HG03571 (cell line): Measurements from ENCODE around the gene WDR7.
A peak's percentile ranks its signal among the peaks of the same experiment; 100 is the strongest.
"Not testable (repeated sequence)": the region's sequence is repeated elsewhere in the genome, so short reads cannot be mapped to it uniquely, and the experiment has no call there.

ENCODE experiments used
- ATAC-seq: cut with Tn5 transposase; IDR thresholded peaks from one replicate; pipeline ENCODE4 v1.9.1; 2021; ENCODE audit not compliant: unreplicated experiment

The WDR7 gene

DNA sequence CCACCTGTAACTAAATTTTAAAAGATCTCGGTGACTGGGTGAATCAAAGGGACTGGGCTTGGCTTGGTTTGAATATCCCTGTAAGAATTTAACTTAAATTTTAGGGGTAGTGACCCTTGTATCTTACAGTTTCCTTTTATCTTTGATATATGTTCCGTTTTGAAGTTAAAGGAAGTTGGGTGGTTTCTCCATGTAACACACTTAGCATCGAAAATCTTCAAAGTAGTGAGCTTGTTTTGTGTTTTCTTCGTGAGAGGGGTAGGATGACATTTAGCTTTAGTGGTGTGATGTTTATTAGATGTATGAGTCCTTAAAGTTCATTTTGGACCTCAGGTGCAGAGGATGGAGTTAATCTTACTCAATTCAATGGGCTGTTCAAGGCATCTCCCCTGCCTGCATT lies 1.6 kb downstream of the WDR7 start:
- no peak for ATAC-seq

DNA sequence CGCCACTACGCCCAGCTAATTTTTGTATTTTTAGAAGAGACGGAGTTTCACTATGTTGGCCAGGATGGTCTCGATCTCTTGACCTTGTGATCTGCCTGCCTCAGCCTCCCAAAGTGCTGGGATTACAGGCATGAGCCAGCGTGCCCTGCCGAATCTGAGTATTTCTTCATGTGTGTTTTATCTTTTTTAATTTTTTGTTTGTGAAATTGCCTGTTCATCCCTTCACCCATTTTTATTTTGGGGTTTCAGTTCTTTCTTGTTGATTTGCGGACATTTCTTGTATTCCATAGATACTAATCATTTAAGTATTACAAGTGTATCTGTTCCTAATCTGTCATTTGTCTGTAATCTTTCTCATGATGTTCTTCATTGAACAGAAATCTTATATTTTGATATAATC lies 3.1 kb downstream of the WDR7 start:
- ATAC-seq: not testable (repeated sequence)

DNA sequence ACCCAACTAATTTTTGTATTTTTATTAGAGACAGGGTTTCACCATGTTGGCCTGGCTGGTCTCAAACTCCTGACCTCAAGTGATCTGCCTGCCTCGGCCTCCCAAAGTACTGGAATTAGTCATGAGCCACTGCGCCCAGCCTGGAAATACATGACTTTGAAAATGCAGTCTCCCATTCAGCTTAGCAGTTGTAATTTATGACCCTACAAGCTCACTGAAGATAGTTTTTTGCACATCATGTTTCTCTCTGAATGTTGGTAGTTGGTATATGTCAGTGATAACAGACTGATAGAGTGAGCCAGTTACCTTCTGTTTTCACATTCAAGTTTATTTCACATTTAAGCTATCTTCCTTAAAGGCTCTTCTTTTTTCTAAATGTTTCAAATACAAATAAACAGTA lies 7.1 kb downstream of the WDR7 start:
- ATAC-seq: no peak

DNA sequence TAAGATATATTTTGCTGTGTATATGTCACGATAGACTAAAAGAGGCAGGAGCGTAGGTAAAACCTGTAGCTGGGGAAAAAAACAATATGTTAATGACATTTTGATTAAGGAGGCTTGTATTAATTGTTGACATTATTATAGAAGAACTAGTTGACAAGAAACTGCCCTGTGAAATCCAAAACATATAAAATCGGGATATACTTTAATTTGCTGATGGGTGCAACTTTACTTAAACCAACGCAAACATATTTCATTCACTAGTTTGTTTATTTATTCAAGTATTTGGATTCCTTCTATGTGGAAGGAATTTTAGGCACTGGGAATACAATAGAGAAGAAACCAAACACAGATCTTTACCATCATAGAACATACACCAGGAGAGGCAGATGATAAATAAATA lies 8.0 kb downstream of the WDR7 start:
- no peak for ATAC-seq

DNA sequence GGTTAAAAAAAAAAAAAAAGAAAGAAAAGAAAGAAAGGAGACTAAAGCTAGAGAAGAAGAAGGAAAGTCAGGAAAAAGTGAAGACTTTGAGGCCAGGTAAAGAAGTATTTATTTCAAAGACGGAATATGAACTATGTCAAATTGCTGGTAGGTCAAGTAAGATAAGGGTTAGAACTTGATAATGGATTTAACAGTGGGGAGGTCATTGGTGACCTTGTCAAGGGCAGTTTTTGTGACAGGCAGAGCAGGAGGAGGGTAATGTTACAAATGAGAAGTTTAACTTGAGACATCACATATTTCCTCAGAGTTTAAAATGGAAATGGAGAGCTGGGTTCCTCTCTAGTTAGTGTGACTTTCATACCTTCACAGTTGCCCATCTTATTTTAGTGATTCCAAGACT lies 9.5 kb downstream of the WDR7 start:
- ATAC-seq: no peak

DNA sequence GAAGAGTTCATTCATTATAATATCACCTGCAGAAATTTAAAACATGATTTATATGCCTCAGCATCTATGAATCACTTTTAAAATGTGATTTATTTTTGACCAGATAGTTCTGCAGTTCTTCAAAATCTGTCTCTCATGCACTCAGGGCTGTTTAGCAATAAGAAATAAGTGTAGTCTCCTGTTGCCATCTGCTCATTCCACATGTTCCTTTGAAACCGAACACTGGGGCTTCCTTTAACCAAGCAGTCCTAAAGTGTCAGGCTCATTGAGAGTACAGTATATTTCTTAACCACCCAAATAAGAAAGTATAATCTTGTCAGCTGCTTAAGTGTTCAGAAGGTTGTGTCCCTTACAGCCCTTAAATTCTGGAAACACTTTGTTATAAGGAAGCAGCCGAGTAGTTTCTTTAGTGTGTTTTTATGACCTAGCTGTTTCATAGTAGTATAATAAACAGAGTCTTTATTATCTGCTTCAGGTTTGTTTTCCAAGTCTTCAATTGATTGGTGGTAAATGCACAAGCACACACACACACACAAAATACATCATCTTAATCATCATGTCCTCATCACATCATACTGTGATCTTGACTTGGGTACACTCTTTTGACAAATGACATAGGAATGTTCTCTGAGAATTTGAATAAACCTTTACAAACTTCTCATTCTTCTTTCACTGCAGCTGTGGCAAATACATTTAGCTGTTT lies 10.4 kb downstream of the WDR7 start:
- no peak for ATAC-seq

DNA sequence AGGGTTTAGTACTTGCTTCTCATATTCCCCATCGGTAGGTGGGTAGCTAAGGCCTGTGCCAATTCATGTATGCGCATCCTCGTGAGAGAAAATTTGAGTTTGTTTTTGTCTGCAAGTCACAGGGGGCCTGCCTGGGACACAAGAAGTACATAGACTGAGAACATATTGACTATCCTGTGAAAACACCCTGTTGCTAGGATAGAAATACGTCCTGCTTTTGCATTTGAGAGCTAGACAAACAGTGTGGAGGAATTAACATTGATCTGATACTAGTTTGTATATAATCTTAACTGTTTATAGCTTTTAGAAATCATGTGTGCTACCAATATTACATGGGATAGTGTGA lies 10.9 kb downstream of the WDR7 start:
- no peak for ATAC-seq

DNA sequence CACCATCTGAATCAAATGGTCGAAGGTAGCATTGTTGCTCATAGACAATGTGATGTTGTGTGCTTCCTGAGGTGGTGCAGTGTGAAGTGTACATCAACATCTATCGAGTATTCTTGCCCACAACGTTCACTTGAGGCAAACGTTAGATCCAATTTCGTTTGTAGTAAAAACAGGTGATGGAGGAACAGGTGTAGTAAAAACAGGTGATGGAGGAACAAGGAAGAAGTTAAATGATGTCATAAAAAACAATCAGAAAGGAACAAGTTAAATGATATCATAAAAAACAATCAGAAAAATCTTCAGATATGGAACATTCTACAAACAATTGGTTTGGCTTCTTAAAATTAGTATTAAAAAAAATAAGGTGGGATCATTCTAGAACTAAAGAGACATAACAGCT lies 11.3 kb downstream of the WDR7 start:
- no peak for ATAC-seq

DNA sequence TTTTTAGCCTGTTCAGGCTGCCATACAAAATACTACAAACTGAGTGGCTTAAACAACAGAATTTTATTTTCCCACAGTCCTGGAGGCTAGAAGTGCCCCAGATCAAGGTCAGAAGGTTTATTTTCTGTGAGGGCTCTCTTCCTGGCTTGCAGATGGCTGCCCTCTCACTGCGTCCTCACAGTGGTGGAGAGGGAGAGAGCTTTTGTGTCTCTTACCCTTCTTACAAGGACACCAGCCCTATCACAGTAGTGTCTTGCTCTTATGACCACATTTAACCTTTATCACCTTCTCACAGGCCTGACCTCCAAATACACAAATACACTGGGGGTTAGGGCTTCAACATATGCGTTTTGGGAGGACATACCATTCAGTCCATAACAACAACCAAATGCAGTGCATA lies 11.7 kb downstream of the WDR7 start:
- no peak for ATAC-seq

DNA sequence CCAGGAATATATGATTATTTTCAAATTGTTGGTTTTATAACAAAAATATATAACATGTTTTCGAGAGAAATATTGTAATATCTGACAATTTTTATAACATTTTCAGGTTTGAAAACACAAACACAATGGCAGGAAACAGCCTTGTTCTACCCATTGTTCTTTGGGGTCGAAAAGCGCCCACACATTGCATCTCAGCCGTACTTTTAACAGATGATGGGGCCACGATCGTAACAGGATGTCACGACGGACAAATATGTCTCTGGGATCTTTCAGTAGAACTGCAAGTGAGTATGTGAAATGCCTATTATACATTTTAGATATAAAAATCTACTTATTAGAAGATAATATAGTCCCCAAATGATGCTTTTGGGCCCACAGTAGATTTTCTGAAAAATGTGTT lies 21.2 kb downstream of the WDR7 start:
- ATAC-seq: no peak

DNA sequence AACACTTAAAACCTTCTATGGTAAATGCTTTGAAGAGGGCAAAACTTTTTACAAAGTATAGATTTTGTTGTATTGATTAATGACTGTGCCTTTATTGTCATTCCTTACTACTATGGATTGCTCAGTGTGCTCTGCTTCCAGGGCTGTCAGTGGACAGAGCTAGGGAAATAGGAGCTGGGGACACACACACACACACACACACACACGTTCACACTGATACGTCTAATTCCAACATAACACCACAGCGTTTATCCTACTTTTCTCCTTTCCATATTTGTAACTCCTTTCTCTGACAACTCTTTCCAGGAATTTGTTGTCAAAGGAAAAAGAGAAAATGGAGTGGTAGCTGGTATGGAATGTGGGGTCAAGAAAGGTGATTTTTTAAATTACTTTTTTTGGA lies 21.8 kb downstream of the WDR7 start:
- ATAC-seq: no peak

DNA sequence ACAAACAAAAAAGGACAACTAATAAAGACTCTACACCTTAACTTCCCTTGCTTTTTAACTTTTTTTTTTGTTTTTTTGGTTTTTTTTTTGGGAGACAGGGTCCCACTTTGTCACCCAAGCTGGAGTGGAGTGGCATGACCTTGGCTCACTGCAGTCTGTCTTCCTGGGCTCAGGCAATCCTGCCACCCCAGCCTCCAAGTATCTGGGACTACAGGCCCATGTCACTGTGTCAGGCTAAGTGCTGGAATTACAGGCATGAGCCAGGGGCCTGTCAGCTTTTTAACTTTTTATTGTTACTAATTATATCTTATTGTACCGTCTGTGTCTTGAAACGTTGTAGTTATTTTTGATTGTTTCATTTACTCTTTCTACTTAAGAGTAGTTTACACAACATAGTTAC lies 25.5 kb downstream of the WDR7 start:
- ATAC-seq: no peak

DNA sequence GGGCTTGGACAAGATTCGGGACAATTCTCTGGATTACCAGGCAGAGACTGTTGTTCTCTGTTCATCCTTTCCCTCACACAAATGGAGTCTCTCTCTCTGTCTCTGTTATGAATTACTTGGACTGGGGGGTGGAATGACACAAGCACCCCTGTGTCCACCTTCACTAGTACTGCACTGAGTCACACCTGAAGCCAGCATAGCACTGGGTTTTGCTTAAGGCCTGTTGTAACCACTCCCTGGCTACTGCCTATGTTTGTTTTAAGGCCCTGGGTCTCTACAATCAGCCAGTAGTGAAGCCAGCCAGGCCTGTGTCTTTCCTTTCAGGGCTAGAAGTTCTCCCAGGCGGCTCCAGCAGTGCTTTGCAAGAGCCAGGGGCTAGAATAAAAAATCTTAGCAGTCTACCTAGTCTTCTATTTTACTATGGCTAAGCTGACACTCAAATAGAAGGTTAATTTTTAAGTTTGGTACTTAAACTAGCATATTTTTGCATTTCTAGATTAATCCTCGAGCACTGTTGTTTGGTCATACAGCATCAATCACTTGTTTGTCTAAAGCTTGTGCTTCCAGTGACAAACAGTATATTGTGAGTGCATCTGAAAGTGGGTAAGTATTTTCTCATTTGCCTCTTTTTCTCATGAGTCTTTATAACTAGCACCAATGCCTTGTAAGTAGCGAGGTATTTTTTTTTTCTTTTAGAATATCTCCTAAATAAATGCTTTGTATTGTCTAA lies 27.8 kb downstream of the WDR7 start:
- ATAC-seq: no peak

DNA sequence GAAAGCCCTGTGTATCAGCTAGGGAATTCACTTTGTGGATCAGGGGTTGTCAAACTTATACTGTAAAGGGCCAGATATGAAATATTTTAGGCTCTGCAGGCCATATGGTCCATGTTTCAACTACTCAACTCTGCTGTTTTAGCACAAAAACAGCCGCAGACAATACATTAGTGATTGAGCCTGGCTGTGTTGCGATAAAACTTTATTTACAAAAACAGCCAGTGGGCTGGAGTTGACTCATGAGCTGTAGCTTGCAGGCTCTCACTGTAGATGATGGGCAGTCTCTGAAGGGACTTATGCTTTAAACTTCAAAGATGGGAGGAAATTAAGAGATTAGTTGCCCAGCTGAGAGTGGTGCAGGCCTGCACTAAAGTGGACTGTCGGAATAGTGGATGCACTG lies 33.1 kb downstream of the WDR7 start:
- ATAC-seq: no peak

DNA sequence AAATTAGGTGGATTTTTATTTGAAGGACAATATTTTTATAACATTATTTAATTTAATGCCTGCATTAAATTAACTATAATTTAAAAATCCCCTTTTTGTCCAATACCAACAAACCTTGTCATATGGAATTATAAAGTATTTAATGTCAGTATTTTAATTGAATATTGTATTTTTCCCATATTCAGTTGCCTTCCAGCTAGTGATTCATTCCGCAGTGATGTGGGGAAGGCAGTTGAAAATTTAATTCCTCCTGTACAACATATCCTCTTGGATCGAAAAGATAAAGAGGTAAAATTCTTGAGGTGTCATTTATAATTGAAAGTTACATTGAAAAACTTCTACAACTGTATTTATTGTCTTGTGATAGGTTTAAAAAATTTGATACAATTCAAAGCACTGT lies 40.4 kb downstream of the WDR7 start:
- ATAC-seq: no peak

DNA sequence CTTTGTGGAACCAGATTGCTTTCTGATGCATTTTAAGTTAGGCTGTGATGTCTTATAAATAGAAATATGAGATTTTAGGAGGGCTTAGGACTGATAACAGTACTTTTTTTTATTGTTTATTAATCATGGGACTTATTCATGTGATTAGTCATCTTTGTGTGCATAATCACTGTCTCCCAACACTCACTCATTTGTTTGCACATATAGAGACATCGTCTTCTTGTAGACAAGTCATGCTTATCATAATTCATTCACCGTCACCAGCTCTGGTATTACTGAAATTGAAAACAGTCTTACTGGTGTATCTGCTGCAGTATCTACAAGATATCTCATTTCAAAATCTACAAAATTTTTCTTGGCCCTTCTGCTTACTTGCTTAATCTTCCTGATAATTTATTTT lies 45.8 kb downstream of the WDR7 start:
- no peak for ATAC-seq

DNA sequence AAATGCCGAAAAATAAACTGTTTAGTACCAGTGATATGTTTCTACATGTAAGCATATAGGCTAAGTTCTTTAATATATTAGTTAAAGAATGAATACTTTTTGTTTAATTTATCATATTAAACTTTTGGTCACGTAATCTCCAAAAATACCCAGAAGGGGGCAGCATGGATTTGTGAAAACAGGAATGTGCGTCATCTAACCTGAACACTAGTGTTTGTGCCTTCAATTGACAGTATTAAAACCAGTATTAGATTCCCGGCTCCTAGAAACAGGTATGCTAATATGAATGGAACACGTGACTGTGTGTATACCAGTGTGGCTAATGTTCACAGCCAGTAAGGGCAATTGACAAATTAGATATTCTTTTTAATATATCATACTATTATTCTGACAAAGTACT lies 51.8 kb downstream of the WDR7 start:
- ATAC-seq: no peak

DNA sequence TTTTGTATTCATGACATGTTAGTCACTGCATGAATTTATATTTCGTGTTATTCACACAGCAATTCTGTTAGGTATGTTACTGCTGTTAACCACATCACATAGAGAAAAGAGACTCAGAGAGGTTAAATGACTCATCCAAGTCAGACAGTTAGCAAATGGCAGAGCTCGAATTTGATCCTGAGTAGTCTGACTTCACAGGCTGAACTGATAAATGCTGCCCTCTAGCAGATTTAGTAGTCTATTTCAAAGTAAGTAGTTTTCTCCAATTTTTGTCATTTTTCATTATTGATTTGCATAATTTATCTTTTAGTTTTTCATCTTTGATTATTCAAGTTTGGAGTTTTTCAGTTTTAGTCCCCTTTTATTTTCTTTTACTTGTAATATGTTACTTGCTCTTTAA lies 58.3 kb downstream of the WDR7 start:
- ATAC-seq: peak; percentile 99

DNA sequence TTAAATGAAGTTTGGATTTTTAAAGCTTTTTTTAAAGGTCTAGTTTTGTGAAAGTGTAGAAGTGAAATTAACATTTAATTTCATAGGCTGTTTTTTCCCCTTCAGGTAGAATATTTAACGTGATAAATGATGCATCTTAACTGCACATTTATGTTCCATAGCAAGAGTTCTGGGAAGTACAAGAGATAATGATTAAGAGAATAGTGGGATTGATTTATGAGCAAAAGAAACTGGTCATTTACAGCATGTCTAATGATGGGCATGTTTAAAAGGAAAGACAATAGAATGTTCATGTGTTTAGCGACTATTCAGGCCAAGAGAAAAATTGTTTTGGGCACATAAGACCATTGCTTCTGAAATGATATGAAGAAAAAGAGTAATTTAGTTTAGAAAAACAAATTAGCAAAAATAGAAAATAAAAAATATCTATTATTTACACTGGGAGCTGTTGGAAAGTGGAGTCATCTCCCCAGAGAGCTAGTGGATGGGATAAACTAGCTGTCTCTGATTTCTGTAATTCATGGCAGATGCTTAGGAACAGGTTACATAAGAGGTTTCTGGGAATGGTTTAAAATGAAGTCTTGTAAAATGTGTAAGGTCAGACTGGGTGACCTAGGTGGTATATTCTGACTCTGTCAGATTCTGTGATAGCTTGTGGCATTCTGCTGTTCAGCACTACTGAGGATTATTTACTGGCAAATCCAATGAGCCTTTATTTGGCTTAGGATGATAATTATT lies 60.7 kb downstream of the WDR7 start:
- ATAC-seq: no peak

DNA sequence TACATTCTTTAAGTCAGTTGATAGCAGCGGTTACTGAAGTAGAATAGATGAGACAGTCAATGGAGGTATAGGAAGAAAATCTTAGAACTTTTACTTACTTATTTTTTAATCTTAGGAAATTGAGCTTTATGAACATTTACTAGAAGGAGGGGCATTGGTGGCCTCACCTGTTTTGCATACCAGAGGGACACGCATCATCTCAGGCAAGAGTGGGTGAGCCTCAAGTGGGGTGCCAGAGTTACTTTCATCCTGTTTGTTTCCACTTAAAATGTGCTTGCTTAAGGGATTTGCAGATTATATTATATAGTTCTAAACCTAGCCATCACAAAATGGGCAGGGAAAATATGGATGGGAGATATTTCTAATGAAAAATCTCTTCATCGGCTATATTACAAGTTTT lies 61.6 kb downstream of the WDR7 start:
- no peak for ATAC-seq

DNA sequence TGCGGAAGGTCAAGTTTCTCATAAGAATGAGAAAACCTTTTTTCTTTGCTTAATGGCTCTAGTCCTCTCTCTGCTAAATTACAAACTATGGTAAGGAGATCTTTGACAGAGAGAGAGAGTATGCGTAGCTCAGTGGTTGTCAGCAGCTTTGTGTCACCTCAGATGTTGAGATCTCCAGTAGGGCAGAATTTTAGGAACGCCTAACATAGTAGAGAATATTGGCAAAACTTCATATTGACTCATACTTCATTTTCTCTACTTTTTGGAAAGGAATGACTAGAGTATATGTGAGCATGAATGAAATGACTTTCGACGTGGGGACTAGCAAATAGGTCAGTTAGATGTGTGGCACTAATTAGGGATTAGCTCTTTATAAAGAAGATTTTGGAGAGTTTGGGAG lies 64.0 kb downstream of the WDR7 start:
- no peak for ATAC-seq

DNA sequence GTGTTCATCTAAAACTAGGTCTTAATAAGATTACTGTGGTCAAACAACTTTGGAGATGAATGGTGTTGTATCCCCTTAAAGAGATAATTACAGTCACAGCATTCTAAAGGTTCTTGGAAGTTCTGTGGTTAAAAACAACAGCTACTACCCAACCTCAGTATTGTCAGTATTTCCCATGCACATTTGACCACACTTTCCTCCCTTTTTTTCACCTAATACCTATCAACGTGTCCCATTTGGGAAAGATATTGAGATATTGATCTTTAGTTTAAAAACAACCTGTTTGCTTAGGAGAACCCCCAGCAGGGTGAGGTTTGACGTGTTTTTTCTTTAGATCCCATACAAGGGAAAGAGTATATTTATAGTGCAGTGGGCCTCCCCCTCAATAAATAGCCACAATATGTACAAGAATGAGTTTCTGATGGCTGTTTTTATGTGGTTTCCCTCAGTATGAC lies 65.6 kb downstream of the WDR7 start:
- ATAC-seq: no peak
